ENCODE measurements around the gene RNF181. TPM values are rescaled to one million over a fixed set of nuclear protein-coding genes. Genes with fewer than 3 reads are reported as not detected.
"Not testable (repeated sequence)": the region's sequence is repeated elsewhere in the genome, so short reads cannot be mapped to it uniquely, and the experiment has no call there.

The RNF181 gene
- polyA plus RNA-seq, 2 of the 4 experiments (the other 2 are of a cell fraction) = 189 to 287 TPM

- TF ChIP-seq ELK1 (IDR thresholded peaks at IDR 0.05; ENCODE audit: low read depth, low read length) = no peak
- TF ChIP-seq REST (IDR thresholded peaks at IDR 0.05) = no peak
These were observed 38.4 kb upstream of the RNF181 start (continued) for GRCh38 chr2:85557130-85557529.

GRCh38 chr2:85558160-85558559 lies 37.4 kb upstream of the RNF181 start:
- Histone ChIP-seq H3K27ac (no peak overlapping the region), H3K9me3 (no peaks in the 10 kb centered on the region), H3K4me3 (no peak overlapping the region), H3K4me1 (peaks cover 13% of the 10 kb centered on the region), H3K4me2 (no peak overlapping the region)
- FAIRE-seq (no peak), ATAC-seq (no peak), DNase-seq (ENCODE audit: low read depth in 1 of 2, low spot score in 1 of 2) (no peak)
- CTCF ChIA-PET = interaction anchor here (1.0 to 35.5 kb wide), 5 partner anchors 8 to 260 kb away, joined by 3 to 1185 read pairs (median 5); partner anchors contain the start of genes CAPG and SH2D6
- 93% methylated on average over 1 of the region's 1 CpG for WGBS (ENCODE audit: missing lambda C conversion rate)
- POLR2A ChIA-PET = no interaction called here
- TF ChIP-seq NPAS2 (CRISPR knock-in tag; IDR thresholded peaks at IDR 0.05; ENCODE audit: borderline replicate concordance) (no peak), MYC (IDR thresholded peaks at IDR 0.05; ENCODE audit: borderline replicate concordance, low read length) (no peak), RAD21 (conservative IDR thresholded peaks at IDR 0.05 in 1 of 2, IDR thresholded peaks at IDR 0.05 in 1 of 2) (no peak), CBX2 (IDR thresholded peaks at IDR 0.05; ENCODE audit: borderline replicate concordance, low read depth) (no peak), BHLHE40 (IDR thresholded peaks at IDR 0.05; ENCODE audit: low read depth, low read length) (no peak)

- ChIA-PET CTCF (interaction anchor here (0.7 to 35.5 kb wide), 5 partner anchors 10 to 169 kb away, joined by 3 to 1185 read pairs (median 7); partner anchors contain the start of genes CAPG, SH2D6 and TMEM150A), POLR2A (interaction anchor here (0.9 to 2.0 kb wide), 4 partner anchors 10 to 123 kb away, joined by 3 to 10 read pairs (median 4); partner anchors contain the start of genes MAT2A and RNF181)
- Histone ChIP-seq H3K27ac (peak overlapping the region; percentile 90), H3K4me3 (peak overlapping the region; percentile 91), H3K4me2 (peak overlapping the region; percentile 97), H3K4me1 (peaks cover 13% of the 10 kb centered on the region)
- 74% methylated on average over 12 of the region's 12 CpGs for WGBS (ENCODE audit: missing lambda C conversion rate)
- not testable (repeated sequence) for H3K9me3 ChIP-seq; ATAC-seq; FAIRE-seq; DNase-seq (ENCODE audit: low read depth in 1 of 2, low spot score in 1 of 2)
These were observed 35.2 kb upstream of the RNF181 start for GRCh38 chr2:85560403-85560726.

- no peak for DNase-seq (ENCODE audit: low read depth in 1 of 2, low spot score in 1 of 2)
- TF ChIP-seq KDM5A (IDR thresholded peaks at IDR 0.05) = peak; percentile 71; the same call in 1 of the 2 replicates
- no peak for TF ChIP-seq NR3C1 (IDR thresholded peaks at IDR 0.05)
- peak; percentile 33 to 50 for ATAC-seq
- Histone ChIP-seq H3K27ac (peak overlapping the region; percentile 90), H3K4me1 (peaks cover 13% of the 10 kb centered on the region), H3K4me2 (peak overlapping the region; percentile 97), H3K9me3 (no peaks in the 10 kb centered on the region), H3K4me3 (peak overlapping the region; percentile 91)
- FAIRE-seq = no peak
- POLR2A ChIA-PET = interaction anchor here (0.6 to 2.0 kb wide), 13 partner anchors 9 to 602 kb away, joined by 3 to 21 read pairs (median 3); partner anchors contain the start of genes MAT2A, RNF181, SH2D6 and TMEM150A
- CTCF ChIA-PET = interaction anchor here (0.7 to 35.5 kb wide), 5 partner anchors 10 to 169 kb away, joined by 3 to 1185 read pairs (median 7); partner anchors contain the start of genes CAPG, SH2D6 and TMEM150A
- WGBS (ENCODE audit: missing lambda C conversion rate) = 4% methylated on average over 14 of the region's 14 CpGs
These were observed 34.7 kb upstream of the RNF181 start for GRCh38 chr2:85560812-85561279.
